GM19023 (cell line): ENCODE measurements around the gene CCT3.
"Not testable (repeated sequence)": the region's sequence is repeated elsewhere in the genome, so short reads cannot be mapped to it uniquely, and the experiment has no call there.

Experiments
- ATAC-seq: cut with Tn5 transposase; IDR thresholded peaks from one replicate; pipeline ENCODE4 v1.9.1; 2021; ENCODE audit warnings: mild to moderate bottlenecking, moderate library complexity; ENCODE audit not compliant: unreplicated experiment

Gene CCT3

DNA sequence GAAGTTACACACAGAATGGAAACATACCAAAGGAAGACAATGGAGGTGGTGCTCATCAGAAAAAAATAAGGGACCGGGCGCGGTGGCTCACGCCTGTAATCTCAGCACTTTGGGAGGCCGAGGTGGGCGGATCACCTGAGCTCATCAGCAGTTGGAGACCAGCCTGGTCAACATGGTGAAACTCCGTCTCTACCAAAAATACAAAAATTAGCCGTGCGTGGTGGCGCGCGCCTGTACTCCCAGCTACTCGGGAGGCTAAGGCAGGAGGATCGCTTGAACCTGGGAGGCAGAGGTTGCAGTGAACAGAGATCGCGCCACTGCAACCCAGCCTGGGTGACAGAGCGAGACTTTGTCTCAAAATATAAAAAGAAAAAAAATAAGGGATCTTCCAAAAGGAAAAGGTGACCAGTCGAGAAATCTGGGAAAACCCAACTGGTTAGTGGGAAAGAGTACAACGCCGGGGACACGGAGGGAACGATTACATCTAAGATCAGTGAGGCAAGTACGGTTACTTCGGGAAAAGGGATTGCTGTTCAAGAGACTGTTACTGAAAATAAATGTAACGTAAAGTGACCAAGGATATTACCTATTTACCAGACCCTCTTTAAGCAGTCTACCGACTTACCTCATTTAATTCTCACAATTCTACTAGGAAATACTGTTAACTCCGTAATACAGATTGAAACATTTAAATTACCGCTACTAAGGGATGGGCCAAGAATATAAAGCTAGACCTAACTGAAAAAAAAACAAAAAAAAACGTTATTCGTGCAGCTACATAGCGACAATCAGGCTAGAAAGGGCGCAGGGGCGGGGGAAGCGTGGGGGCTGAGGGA is 822 bp downstream of the CCT3 start:
- no peak for ATAC-seq

DNA sequence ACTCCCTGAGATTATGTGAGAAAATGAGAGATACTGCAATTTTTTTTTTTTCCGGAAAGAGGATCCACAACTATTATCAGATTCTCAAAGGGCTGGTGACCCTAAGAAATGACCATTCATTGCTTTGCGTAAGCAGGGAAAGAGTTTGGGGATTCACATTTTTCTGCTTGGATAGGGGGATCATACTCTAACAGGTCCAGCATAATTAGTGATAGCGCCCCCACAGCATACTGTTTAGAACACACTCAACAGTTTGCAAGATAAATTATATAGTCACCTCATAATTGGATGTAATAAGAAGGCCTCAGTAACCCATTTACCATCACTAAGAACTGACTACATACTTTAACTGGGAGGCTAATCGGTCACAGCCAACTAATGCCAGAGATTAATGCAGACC is 1.9 kb downstream of the CCT3 start:
- ATAC-seq = no peak

DNA sequence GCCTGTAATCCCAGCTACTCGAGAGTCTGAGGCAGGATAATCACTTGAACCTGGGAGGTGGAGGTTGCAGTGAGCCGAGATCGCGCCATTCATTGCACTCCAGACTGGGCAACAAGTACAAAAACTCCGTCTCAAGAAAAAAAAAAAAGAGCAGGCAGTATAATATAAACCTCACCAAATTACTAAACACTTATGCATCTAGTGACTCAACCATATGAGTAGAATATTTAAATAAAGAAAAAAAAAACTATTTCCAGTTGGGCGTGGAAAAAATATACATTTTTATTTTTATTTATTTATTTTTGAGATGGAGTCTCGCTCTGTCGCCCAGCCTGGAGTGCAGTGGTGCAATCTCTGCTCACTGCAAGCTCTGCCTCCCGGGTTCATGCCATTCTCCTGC is 14.9 kb downstream of the CCT3 start:
- not testable (repeated sequence) for ATAC-seq

DNA sequence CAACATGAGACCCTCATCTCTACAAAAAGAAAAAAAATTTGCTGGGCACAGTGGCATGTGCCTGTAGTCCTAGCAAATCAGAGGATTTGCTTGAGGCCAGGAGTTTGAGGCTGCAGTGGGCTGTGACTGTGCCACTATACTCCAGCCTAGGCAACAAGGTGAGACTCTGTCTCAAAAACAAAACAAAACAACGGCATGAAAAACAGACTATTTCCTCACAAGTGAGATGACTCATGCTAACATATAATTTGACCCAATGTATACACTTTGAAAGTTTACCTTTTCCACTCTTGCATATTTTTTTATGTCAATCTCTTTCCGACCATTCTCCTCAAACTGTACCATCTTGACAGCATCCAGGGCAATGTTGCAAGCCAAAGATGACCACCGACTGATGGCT is 17.5 kb downstream of the CCT3 start:
- ATAC-seq = no peak

DNA sequence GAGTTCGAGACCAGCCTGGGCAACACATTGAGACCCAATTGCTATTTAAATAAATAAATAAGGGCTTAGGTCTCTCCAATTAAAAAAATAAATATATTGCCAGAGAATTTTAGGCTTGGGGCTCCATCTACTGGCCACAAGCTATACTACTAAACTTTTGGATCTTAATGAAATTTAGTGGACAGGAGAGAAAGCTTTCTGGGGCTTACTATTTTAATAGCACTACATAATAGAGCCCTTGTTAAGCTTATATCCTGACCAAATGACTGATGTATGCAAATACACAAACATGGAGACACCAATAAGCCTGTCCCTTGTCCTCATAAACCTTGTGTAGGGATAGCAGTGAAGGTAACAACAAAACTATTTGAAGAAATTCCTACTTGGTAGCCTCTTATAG is 18.4 kb downstream of the CCT3 start:
- ATAC-seq = no peak

DNA sequence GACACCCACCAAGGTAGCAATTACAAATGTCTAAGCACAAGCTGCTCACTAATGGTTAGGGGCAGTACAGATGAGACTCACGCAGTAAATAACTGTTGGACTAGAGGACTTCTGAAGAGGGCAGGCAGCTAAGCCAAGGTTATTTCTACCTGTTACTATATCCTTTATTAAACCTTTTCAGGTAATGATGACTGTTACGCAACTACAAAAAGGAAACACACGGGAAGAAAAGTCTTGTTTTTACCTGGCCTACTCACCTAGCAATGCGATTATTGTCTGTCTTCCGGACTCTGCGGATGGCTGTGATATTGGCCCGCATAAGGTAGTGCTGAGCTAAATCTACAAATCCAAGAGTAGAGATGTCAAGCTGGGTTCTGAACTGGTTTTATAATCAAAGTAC is 21.2 kb downstream of the CCT3 start:
- no peak for ATAC-seq

DNA sequence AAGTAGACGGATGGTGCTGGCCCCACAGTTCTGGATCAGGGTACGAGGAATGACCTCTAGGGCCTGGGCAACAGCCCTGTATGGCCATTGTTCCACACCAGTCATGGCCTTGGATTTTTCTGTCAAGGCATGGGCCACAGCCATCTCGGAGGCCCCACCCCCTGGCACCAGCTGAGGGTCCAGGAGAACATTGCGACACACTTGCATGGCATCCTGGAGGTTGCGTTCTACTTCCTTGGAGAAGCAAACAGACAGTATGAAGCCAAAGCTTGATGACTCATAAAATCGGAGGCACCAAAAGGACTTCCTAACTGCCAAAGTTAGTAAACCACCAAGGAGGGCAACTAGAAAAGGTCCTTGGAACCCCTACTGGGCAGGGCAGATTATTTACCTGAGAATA is 27.1 kb downstream of the CCT3 start:
- ATAC-seq = no peak

DNA sequence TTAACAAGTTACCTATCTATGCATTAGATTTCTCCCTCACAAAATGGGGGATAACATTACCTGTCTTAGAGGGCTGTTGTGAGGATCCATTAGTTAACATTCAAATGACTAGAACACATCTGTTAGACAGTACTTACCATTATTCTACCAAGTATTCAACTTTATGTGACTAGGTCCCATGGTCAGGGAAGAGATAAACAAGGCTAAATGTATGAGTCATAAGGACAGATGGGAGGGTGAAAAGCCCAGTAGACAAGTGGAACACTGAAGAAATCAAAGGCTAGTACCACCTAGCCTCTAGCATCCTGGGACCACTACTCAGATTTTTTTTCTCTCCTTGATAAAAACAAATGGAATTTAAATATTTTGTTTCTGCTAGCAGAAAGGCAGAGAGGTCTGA is 30.0 kb downstream of the CCT3 start:
- no peak for ATAC-seq

DNA sequence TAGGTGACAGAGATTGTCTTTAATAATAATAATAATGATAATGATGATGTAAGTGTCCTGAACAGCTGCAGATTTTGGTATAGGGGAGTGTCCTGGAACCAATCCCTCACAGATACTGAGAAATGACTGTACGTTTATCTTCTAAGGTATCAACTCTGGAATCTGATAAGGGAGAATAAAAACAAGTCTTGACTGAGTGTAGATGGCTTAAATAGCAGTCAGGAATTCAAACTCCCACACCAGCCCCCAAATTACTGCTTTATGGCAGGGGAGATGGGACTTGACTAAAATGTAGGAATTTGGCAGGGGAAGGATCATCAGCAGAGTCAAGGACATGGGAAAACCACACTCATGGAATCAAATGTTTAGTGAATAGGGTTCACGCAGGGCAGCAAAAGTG is 32.9 kb downstream of the CCT3 start:
- ATAC-seq = no peak

DNA sequence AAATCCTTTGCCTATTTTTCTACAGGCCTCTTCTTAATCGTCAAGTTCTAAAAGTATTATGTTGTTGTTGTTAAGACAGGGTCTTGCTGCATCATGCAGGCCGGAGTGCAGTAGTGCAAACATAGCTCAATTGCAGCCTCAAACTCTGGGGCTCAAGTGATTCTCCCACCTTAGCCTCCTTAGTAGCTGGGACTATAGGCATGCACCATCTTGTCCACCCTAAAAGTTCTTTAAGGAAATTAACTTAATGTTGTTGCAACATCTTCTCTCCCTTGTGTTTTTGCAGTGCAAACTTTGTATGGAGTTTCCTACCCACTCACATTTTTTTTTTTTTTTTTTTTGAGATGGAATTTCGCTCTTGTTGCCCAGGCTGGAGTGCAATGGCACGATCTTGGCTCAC is 34.9 kb downstream of the CCT3 start:
- no peak for ATAC-seq

DNA sequence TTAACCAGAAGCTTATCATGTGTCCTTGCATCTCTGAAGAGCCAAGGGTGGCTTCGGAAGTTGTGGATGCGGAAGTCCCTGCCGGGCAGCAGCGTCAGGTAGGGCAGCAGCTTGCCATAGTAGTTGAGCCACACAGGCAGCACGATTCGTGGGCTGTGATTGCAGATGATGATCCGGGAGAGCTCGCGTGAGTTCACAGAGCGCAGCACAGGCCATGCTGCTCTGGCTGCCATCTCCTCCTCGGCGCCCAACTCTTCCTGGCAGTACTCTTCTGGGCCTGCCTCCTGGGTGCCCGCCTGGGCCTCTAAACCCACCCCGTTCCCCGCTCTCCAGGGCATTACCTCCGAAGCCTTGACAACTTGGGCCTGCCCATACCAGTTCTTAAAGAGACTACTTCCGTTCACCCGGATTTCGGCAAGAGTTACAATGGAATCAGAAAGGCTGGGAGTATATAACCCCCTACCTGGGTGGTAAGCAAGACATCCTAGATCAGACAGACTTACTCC is 39.2 kb downstream of the CCT3 start, which contains the start of gene VHLL:
TSS of gene VHLL (minus strand) at position 456 of the 506 bp plus-strand sequence. CDS start at position 338, 118 bp downstream.
- ATAC-seq = no peak

DNA sequence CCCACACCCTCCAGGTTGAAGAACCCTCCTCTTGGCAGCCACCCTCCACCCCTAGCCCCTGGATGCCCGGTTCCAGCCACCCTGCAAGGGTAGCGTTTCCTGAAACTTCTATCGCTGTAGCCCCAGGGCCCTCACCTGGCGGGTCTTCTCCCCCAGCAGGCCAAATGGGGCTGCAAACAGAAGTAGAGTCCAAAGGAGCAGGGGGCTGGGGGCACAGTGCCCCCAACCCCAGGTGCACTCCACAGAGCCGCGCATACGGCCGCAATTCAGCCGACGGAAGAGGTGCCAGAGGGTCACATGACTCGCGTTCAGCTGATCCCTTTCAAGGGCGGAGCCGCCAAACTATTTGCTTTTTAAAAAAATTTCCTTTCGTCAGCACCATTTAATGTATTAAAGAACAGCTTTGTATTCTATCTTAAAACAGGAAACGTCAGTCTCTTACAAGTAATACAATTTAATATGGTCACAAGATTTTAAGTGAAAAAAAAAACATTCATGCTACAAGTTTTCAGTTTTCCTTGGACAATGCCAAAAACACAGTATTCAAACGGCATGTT is 42.6 kb downstream of the CCT3 start, which contains the start of gene GLMP:
TSS of gene GLMP (minus strand) at position 289 of the 557 bp plus-strand sequence. CDS start at position 255, 34 bp downstream.
- ATAC-seq = no peak

DNA sequence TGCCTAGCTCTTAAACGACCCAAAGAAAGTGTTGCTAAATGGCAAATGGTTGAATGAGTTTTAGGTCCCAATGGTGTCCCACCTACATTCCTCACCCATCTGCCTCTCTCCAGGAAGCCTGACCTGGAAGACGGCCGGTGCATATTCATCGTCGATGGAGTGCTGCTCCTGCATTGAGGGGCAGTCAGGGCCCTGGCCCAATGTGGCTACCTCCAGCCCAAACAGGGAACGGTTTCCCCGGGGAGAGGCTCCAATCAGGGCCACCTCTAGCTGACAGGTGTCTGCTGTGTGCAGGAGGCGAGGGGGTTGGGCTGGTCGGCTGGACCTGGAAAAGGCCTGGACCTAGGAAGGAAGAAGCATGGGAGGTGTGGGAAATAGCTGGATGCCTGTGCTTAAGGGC is 44.2 kb downstream of the CCT3 start:
- ATAC-seq = no peak

DNA sequence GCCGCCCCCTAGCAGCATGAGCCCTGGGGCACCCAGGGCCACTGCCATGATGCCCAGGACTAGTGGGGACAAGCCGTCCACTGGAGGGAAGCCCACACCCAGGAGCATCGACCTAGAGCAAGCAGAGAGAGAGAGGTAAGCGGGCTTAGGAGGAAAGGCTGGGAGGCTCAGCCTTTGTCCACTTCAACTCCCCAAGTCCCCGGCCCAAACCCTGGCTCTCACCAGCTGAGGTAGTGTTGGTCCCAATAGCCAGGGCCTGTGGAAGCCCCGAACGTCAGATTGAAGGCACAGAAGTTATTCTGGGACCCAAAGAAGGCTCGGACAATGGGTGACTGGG is 45.0 kb downstream of the CCT3 start:
- ATAC-seq = no peak

DNA sequence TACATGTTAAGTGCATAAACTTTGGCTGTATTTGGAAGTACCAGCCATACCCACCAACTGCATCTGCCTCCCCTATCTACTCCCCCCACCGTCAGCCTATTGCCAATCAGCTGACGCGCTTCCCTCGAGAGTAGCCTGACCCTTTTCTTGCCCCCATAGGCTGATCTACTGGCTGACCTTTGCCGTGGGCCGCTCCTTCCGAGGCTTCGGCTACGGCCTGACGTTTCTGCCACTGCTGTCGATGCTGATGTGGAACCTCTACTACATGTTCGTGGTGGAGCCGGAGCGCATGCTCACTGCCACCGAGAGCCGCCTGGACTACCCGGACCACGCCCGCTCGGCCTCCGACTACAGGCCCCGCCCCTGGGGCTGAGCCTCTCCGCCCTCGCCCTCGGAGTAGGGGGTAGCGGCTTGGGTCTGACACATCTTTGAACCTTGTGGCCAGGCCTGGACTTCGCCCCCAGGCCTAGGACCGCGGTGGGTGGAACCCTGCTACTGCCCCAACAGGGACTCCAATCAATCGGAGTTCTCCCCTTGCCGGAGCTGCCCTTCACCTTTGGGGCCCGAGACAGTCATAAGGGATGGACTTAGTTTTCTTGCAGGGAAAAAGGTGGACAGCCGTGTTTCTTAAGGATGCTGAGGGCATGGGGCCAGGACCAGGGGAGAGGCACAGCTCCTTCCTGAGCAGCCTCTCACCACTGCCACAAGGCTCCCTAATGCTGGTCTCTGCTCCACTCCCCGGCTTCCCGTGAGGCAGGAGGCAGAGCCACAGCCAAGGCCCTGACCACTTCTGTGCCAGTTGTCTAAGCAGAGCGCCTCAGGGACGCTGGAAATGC is 46.6 kb downstream of the CCT3 start:
- no peak for ATAC-seq

DNA sequence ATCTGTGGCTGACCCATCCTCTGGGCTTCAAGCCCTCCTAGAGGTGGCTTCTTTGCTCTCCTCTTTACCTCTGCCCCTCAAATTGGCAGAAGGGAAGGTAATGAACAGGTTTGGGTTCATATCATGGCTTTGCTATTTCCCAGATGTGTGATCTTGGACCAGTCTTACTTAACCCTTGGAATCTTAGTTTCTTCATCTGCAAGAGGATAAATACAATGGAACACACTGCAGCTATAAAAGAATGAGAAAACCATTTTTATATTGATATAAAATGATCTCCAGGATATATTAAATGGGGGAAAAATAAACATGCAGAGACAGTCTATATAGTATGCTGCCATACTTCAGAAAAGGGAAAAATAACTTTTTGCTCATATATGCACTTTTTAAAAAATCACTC is 48.2 kb downstream of the CCT3 start:
- ATAC-seq = no peak

DNA sequence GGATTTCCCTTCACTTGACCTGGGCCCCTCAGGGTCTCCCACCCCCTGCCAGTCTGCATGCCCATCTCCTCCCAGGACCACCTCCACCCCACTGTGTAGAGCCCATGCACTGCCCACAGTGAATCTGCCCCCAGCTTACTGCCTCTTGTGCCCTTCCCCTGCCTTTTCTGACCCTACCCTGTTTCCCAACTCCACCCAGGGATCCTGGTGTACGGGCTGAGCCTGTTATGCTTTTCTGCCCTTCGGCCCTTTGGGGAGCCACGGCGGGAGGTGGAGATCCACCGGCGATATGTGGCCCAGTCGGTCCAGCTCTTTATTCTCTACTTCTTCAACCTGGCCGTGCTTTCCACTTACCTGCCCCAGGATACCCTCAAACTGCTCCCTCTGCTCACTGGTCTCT is 52.0 kb downstream of the CCT3 start:
- ATAC-seq = no peak

DNA sequence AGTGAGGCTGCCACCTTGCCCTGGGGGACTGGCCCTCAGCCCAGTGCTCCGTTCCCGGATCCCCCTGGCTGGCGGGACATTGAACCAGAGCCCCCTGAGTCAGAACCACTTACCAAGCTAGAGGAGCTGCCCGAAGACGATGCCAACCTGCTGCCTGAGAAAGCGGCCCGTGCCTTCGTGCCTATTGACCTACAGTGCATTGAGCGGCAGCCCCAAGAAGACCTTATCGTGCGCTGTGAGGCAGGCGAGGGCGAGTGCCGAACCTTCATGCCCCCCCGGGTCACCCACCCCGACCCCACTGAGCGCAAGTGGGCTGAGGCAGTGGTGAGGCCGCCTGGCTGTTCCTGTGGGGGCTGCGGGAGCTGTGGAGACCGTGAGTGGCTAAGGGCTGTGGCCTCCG is 52.7 kb downstream of the CCT3 start:
- ATAC-seq = no peak

DNA sequence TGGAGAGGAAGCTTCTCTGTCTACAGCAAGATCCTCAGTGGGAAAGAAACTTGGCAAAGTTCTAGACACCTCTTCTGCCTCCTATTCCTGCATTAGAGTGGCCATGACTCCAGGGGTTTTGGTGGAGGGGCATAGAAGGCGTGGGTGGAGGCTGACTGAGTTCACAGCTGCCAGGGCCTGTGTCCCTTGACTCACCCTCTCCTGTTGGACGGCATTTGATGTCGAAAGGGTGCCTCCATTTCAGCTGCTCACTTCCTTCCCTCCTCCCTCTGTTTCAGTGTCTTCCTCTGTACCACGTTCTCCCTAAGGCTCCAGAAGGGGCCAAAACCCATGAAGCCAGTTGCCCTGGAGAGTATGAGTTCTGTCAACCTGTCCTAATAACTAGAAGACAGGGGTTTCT is 53.3 kb downstream of the CCT3 start:
- no peak for ATAC-seq

DNA sequence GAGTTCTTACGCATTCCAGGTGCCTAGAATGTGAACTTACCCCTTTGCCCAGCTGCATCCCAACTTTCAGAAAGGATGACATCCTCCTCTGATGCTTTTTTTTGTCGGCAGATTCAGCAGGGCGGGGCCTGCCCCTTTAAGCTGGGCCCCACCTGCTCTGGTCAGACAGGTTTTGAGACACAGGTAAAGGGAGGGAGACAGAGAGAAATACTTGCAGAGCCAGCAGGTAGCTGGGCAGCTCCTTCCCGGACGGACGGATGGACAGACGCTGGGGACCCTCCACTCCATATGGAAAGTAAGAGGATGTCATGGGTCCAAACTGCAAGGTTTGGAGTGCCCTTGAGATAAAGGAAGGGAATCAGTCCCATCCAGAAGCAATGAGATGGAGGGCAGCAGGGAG is 54.0 kb downstream of the CCT3 start, which contains the start of gene TMEM79:
TSS of gene TMEM79 (plus strand) at position 214 of the 400 bp plus-strand sequence. CDS start 902 bp downstream, outside the sequence.
- ATAC-seq = no peak

DNA sequence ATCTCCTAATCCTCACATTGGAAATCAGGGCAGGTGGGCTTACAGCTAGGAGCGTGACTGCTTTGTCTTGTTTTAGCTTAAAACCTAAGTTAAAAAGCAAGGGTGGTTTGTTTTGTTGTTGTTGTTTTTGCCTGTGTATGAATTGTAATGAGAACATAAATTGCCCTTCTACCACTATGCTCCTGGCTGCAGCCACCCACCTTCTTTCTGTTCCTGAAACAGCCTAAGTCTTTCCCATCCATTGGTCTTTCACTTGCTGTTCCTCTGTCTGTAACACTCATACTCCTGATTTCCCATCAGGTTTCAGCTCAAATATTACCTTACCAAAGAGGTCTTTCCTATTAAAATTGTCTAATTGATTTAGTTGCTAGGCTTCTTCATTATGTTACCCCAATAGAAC is 54.6 kb downstream of the CCT3 start:
- no peak for ATAC-seq
